Epithelial cell of esophagus (primary cell): ENCODE results near the gene TMEM107.

ENCODE experiments used
- DNase-seq: peaks from one replicate; pipeline ENCODE4 v3.0.0; 2010; ENCODE audit warnings: low read depth
- H3K4me3 ChIP-seq: 2 replicates; pipeline ENCODE4 v1.5.1; 2011; ENCODE audit warnings: mild to moderate bottlenecking, low read length, control low read depth
- TF ChIP-seq, protein P1 (sequence below): IDR thresholded peaks from 2 replicates; pipeline ENCODE4 v1.5.1; 2011; ENCODE audit warnings: low read depth, mild to moderate bottlenecking, low read length, control low read depth, inconsistent platforms; ENCODE audit not compliant: insufficient read depth; ENCODE audit errors: missing control alignments

The TMEM107 gene

DNA sequence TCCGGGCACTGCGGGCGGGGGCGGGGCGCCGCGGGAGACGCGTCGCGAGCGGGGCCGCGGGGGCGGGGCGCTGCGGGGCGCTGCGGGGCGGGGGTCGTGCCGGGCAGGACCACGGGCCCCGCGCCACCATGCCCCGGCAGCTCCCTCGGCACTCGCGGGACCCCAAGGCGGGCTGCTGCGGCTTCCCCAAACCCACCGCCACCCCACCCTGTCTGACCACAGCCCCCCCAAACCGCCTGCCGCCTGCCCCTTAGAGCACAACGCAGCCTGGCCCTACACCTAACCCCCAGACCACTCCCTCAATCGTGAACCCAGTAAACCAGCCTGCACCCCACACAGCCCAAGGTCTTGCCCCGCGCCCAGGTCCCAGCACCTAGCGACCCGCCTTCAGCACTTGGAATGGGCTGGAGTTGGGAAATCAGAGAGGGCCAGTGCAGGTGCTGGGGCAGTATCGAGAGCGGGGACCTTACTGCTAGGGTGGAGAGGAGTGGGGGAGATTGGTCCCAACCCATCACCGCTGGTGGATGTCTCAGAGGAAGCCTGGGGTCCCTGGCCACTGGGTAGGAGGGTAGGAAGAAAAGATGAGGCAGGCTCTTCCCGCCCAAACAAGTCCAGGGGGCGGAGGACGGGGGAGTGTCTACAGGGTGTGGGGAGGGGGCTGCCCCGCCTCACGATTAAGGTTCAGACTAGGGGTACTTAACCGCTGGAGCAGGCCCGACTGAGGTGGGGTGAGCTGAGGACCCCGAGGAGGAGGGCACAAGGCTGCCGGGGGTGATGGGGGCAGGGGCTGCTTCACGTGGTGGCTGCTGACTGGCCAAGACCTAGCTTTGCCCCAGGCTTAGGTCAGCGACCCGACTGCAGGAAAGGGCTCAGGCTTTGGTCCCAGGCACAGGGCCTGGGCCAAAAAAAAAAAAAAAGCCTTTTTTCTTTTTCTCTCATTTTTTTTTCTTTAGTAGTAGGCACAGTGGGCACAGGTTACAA, 12.9 kb downstream of the TMEM107 start:
- H3K4me3 ChIP-seq, result peak overlapping the region; percentile 41
- TF ChIP-seq, protein P1, sequence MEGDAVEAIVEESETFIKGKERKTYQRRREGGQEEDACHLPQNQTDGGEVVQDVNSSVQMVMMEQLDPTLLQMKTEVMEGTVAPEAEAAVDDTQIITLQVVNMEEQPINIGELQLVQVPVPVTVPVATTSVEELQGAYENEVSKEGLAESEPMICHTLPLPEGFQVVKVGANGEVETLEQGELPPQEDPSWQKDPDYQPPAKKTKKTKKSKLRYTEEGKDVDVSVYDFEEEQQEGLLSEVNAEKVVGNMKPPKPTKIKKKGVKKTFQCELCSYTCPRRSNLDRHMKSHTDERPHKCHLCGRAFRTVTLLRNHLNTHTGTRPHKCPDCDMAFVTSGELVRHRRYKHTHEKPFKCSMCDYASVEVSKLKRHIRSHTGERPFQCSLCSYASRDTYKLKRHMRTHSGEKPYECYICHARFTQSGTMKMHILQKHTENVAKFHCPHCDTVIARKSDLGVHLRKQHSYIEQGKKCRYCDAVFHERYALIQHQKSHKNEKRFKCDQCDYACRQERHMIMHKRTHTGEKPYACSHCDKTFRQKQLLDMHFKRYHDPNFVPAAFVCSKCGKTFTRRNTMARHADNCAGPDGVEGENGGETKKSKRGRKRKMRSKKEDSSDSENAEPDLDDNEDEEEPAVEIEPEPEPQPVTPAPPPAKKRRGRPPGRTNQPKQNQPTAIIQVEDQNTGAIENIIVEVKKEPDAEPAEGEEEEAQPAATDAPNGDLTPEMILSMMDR, result no peak
- DNase-seq, result no peak

DNA sequence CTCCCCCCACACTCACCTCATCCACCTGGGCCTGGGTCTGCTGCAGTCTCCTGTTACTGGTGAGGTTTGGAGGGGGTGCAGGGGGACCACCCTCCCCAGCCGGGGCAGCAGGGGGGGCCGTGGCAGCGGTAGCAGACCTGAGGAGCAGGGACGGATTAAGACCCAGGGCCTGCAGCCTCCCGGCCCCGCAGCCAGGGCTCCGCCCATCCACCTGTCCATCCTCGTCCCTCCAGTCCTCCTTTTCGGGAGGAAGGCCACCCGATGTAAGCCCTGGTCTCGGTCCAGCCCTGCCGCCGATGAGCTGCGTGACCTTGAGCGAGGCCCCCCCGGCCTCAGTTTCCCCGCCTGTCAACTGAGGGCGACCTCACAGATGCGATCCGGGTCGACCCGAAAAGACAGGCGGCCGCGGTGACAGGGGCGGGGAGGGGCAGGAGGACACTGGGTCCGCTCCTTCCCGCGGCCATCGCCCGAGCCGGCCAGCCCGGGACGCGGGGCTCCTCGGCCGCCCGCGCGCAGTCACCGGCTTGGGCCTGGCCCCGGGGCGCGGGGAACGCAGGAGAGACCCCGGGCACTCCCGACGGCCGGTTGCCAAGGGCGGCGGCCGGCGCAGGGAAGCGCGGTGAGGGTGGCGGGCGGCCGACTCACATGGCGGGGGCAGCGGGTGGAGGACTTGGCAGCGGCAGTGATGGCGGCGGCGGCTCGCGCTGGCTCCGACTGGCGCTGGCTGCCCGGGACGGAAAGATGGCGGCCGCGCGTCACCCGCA, 13.8 kb downstream of the TMEM107 start, which contains the start of gene VAMP2:
Gene VAMP2, minus strand, starts transcription at position 716 of the 764 bp plus-strand sequence. Its CDS starts 69 bp downstream, at position 647.
- peak within 1 kb of the TSS; percentile 82 for H3K4me3 ChIP-seq
- peak; percentile 69 for DNase-seq
- TF ChIP-seq, protein P1, result no peak

DNA sequence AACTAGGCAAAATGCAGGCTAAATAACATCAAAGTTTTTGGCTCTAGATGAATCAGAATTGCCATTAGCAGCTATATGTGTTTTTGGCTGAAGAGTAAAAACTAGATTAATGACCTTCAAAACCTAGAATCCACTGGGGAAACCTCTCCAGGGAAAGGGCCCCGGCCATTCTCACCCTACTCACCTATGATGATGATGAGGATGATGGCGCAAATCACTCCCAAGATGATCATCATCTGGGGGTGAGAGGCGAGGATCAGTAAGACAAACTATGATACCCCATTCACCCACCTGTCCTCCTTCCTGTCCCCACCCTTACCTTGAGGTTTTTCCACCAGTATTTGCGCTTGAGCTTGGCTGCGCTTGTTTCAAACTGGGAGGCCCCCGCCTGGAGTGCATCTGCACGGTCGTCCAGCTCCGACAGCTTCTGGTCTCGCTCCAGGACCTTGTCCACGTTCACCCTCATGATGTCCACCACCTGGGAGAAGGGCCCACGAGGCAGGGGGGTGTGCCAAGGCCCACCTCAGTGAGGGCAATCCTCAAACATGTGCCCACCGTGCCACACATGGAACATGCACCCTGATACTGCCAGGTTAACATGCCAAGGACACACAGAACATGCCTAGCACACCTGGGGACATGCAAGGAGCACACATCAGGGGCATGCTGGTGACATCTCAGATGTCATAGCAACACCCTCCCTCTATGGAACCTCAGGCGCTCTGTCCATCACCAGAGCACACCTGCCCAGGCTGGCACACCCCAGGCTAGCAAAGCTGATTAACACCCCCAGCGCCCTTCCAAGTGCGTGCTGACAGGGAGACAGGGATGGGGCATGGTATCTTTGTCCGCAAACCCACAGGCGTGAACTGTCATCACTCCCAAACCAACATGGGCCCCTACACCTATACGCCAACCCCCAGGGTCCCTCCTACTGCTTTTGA, 14.6 kb downstream of the TMEM107 start:
- TF ChIP-seq, protein P1, result no peak
- peak overlapping the region; percentile 82 for H3K4me3 ChIP-seq
- DNase-seq, result no peak

DNA sequence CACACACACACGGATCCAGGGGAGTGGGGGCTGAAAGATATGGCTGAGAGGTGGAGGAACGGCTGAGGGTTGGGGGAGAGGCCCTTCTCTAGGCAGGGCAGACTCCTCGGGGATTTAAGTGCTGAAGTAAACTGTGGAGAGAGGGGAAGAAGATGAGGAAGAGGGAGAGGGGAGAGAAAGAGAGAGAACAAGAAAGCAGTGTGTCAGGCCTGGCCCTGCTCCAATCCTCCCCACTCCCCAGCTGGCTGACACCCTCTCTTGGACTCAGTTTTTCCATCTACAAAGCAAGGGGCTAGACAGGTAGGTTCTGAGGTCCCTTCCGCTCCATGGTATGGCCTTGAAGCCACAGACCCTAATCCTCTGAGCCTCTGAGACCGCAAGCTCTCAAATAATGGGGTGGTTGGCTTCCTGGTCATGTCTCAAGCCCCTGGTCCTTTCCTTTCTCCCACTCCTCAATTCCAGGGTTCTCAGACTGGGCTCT, 15.4 kb downstream of the TMEM107 start:
- TF ChIP-seq, protein P1, result no peak
- DNase-seq, result no peak
- H3K4me3 ChIP-seq, result peak overlapping the region; percentile 8

DNA sequence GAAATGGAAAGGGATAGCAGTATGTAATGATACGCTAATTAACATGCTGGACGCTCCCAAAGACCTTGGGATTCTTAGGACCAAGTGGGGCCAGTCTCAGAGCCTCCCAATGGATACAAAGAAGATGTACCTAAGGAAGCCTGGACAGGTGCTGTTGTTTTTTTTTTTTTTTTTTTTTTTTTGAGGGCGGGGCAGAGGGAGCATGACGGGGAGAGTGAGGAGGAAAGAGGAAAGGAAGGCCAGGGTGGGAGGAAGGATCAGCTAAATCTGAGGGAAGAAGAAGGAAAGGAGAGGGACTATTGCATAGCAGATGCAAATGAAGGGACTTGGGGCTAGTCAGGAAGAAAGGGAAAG, 16.0 kb downstream of the TMEM107 start:
- H3K4me3 ChIP-seq, result no peak overlapping the region
- TF ChIP-seq, protein P1, result no peak
- no peak for DNase-seq
